Gastroesophageal sphincter (tissue), 4 donors: ENCODE measurements around the gene PDLIM7. TPM values are rescaled to one million over a fixed set of nuclear protein-coding genes. Genes with fewer than 3 reads are reported as not detected.

ENCODE experiments used
- ATAC-seq: fragments of 150-250 bp; one replicate; pipeline ENCODE4 v1.9.1; 2016; ENCODE audit warnings: mild to moderate bottlenecking, moderate library complexity
- H3K27ac ChIP-seq, 4 donors: fragments of 200-600 bp; sonication (generic) in 3 of 4; 1 replicate in 3 of 4; 2 replicates in 1 of 4; pipeline ENCODE4 v1.5.1; 2016 to 2019
- H3K27me3 ChIP-seq: fragments of 200-600 bp; sonication (generic); one replicate; pipeline ENCODE4 v1.5.1; 2019
- H3K36me3 ChIP-seq, 2 donors: fragments of 200-600 bp; sonication (generic); one replicate each; pipeline ENCODE4 v1.5.1; 2019; ENCODE audit warnings: control low read depth in 1 of 2
- H3K4me1 ChIP-seq, 3 donors: fragments of 200-600 bp; sonication (generic); 1 replicate in 2 of 3; 2 replicates in 1 of 3; pipeline ENCODE4 v1.5.1; 2016 to 2019; ENCODE audit warnings: control low read depth in 2 of 3
- H3K4me3 ChIP-seq, 2 donors: fragments of 200-600 bp; sonication (generic); one replicate each; pipeline ENCODE4 v1.5.1; 2019; ENCODE audit warnings: mild to moderate bottlenecking in 1 of 2, moderate library complexity in 1 of 2
- H3K9me3 ChIP-seq, 3 donors: fragments of 200-600 bp; sonication (generic); one replicate each; pipeline ENCODE4 v1.5.1; 2017 to 2019; ENCODE audit warnings: control low read depth in 2 of 3
- EP300 ChIP-seq: sonication (generic); formaldehyde crosslinking; IDR thresholded peaks from one replicate; pipeline ENCODE4 v1.6.1; 2017; ENCODE audit warnings: antibody characterized with exemption, mild to moderate bottlenecking
- POLR2A ChIP-seq, 2 donors: fragments of 450-650 bp; IDR thresholded peaks; one replicate each; pipeline ENCODE4 v1.6.1; 2017; ENCODE audit warnings: antibody characterized with exemption in 2 of 2, mild to moderate bottlenecking in 2 of 2, moderate library complexity in 1 of 2
- POLR2AphosphoS5 ChIP-seq: sonication (generic); formaldehyde crosslinking; IDR thresholded peaks from one replicate; pipeline ENCODE4 v1.6.1; 2017; ENCODE audit warnings: antibody characterized with exemption
- WGBS, 2 donors: methylation state at CpG; one replicate each; pipeline ENCODE4 v1.1.5; 2018; ENCODE audit warnings: low coverage in 1 of 2; 5-methylcytosine and 5-hydroxymethylcytosine counted together
- total RNA-seq, 4 donors: library from RNA; depleted of rRNA; stranded (reverse); fragments of >200 nt; gene quantifications; one replicate each; pipeline ENCODE4 v1.1.0, GENCODE V29; 2016
- TF ChIP-seq, protein P1 (sequence below), 4 experiments: fragments of 200-600 bp in 2 of 4; fragments of 450-650 bp in 2 of 4; sonication (generic) in 1 of 4; IDR thresholded peaks; one replicate each; pipeline ENCODE4 v1.5.1; 2017 to 2019; ENCODE audit warnings: antibody characterized with exemption in 4 of 4, mild to moderate bottlenecking in 2 of 4, moderate library complexity in 2 of 4

The PDLIM7 gene
- total RNA-seq, 4 donors from 2014 or later: 336 to 863 (median 437) TPM

DNA sequence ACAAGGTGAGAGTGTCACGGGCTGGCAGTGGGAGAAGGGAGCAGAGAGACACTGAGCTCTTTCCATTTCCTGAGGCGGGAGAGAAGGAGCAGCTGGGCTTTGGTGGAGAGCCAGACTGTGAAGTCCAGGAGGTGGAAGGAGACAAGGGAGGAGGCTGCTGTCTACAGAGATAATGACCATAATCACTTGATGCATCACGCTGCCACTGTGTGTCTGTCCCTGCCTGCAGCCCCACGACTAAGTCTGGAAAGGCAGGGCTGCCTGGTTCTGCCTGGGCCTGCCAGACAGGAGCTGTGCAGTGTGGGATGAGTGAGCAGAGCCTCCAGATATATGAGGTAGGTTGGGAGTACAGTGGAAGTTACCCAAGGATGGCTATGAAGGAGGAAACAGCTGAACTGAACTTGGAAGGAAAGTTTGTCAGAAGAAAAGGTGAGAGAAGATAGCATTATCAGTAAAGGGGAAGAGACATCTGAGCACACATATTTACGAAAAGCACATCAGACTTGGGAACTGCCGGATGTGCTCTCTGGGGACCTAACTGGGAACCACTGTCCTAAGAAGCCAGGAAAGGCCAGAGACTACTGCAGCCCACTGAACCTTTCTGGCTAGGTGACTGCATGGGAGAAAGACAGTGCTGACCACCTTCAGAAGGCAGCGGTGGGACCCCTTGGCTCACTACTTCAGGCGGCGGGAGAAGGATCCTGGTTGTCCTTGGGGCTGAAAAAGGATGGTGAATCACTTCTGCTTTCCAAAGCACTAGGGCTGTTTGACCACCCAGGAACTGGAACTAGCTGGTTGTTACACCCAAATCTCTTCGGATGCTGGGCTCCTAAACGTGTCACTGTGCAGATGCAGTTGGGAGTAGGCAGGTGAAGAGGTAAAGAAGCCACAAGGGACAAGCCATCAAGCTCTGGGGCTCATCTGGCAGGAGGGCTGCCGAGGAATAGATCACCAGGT, 32.1 kb upstream of the PDLIM7 start:
- no peak for ATAC-seq
- no peaks in the 10 kb centered on the region for H3K9me3 ChIP-seq
- H3K4me3 ChIP-seq: no peak overlapping the region
- no peaks in the 10 kb centered on the region for H3K27me3 ChIP-seq
- peaks cover 0 to 100% of the 10 kb centered on the region in 2 donors for H3K36me3 ChIP-seq
- TF ChIP-seq, protein P1, sequence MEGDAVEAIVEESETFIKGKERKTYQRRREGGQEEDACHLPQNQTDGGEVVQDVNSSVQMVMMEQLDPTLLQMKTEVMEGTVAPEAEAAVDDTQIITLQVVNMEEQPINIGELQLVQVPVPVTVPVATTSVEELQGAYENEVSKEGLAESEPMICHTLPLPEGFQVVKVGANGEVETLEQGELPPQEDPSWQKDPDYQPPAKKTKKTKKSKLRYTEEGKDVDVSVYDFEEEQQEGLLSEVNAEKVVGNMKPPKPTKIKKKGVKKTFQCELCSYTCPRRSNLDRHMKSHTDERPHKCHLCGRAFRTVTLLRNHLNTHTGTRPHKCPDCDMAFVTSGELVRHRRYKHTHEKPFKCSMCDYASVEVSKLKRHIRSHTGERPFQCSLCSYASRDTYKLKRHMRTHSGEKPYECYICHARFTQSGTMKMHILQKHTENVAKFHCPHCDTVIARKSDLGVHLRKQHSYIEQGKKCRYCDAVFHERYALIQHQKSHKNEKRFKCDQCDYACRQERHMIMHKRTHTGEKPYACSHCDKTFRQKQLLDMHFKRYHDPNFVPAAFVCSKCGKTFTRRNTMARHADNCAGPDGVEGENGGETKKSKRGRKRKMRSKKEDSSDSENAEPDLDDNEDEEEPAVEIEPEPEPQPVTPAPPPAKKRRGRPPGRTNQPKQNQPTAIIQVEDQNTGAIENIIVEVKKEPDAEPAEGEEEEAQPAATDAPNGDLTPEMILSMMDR (IDR thresholded peaks at IDR 0.05): no peak
- TF ChIP-seq POLR2AphosphoS5: no peak
- no peak for TF ChIP-seq POLR2A (IDR thresholded peaks at IDR 0.05)
- no peak for TF ChIP-seq EP300
- peak overlapping the region in 1 of 4 donors; percentile 21 for H3K27ac ChIP-seq
- 66 to 72% methylated on average over 8 to 11 of the region's 12 CpGs for WGBS, 2 donors
- peaks cover 0 to 7% (median 0%) of the 10 kb centered on the region in 3 donors for H3K4me1 ChIP-seq

DNA sequence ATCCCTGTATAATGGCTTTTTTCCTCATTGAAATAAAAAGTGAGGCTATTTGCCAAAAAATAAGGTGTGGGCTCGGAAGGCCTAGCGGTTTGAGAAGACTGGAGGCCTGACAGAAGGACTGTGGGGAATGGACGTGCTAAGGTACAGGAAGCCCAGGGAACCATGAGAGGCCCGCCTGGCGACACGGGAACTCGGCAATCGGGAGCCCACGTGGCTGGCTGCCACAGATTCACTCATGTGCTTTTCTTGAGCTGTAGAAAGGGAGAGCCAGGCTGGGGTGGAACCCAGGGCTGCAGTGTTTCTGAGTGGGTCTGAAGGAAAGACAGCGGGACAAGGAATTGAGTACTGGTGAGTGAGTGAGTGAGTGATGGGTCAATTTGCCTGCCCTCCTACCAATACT, 31.2 kb upstream of the PDLIM7 start:
- H3K4me3 ChIP-seq: no peak overlapping the region
- no peaks in the 10 kb centered on the region for H3K27me3 ChIP-seq
- TF ChIP-seq POLR2AphosphoS5 (no peak), EP300 (no peak)
- TF ChIP-seq, protein P1 (IDR thresholded peaks at IDR 0.05): no peak
- H3K36me3 ChIP-seq: peaks cover 0 to 100% of the 10 kb centered on the region in 2 donors
- no peak overlapping the region for H3K27ac ChIP-seq
- 68 to 83% methylated on average over 9 to 10 of the region's 10 CpGs for WGBS, 2 donors
- H3K9me3 ChIP-seq: no peaks in the 10 kb centered on the region
- H3K4me1 ChIP-seq: peaks cover 0 to 7% (median 0%) of the 10 kb centered on the region in 3 donors
- ATAC-seq: no peak

DNA sequence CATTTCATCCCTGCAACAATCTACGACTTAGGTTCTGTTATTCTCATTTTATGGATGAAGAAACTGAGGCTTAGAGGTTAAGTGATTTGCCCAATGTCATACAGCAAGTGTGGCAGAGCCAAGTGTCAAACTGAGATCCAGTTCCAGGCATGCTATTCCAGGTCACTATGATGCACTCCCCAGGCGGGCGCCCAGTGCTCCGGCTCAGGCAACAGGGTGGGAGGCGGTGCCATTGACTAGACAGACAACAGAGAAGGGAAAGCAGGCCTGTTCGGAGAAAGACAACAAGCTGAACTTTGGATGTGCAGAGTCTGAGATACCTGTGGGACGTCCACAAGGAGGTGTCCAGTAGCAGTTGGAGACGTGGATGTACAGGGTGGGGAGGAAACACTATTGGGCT, 30.2 kb upstream of the PDLIM7 start:
- H3K4me3 ChIP-seq: no peak overlapping the region
- H3K36me3 ChIP-seq: peaks cover 0 to 100% of the 10 kb centered on the region in 2 donors
- no peaks in the 10 kb centered on the region for H3K9me3 ChIP-seq
- no peak overlapping the region for H3K27ac ChIP-seq
- no peak for ATAC-seq
- H3K27me3 ChIP-seq: no peaks in the 10 kb centered on the region
- peaks cover 0 to 7% (median 0%) of the 10 kb centered on the region in 3 donors for H3K4me1 ChIP-seq
- TF ChIP-seq POLR2AphosphoS5 (no peak), EP300 (no peak), POLR2A (IDR thresholded peaks at IDR 0.05) (no peak)
- TF ChIP-seq, protein P1 (IDR thresholded peaks at IDR 0.05): no peak
- 87 to 89% methylated on average over 1 to 3 of the region's 8 CpGs for WGBS, 2 donors

DNA sequence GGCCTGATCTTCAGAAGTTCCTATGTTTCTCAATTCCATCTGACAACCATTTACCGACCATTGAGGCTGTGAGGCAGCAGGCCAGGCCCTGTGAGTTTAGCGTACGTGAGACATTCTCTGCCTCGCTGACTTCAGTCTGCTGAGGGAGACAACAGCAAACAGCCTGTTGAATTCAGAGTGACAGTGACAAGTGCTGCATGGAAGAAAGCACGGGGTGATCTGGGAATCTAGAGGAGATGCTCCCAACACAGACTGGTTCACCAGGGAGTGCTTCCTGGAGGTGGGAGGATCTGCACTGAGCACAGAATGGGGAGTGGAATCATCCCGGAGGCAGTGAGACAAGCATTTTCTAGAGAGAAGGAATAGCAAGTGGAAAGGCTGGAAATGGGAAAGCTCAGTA, 29.4 kb upstream of the PDLIM7 start:
- ATAC-seq: no peak
- no peak for TF ChIP-seq POLR2AphosphoS5
- TF ChIP-seq POLR2A (IDR thresholded peaks at IDR 0.05): no peak
- TF ChIP-seq EP300: no peak
- TF ChIP-seq, protein P1 (IDR thresholded peaks at IDR 0.05): no peak
- peaks cover 0 to 100% of the 10 kb centered on the region in 2 donors for H3K36me3 ChIP-seq
- H3K9me3 ChIP-seq: no peaks in the 10 kb centered on the region
- H3K4me1 ChIP-seq: peaks cover 0 to 7% (median 0%) of the 10 kb centered on the region in 3 donors
- no peak overlapping the region for H3K4me3 ChIP-seq
- WGBS, 2 donors: 50 to 67% methylated on average over 1 to 2 of the region's 6 CpGs
- H3K27ac ChIP-seq: no peak overlapping the region
- H3K27me3 ChIP-seq: no peaks in the 10 kb centered on the region
